ENCODE measurements around the gene RAB9B. TPM values are rescaled to one million over a fixed set of nuclear protein-coding genes. Genes with fewer than 3 reads are reported as not detected.

RAB9B gene, protein sequence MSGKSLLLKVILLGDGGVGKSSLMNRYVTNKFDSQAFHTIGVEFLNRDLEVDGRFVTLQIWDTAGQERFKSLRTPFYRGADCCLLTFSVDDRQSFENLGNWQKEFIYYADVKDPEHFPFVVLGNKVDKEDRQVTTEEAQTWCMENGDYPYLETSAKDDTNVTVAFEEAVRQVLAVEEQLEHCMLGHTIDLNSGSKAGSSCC
- 0.07 TPM in 1 of 2 replicates, not detected in the other for total RNA-seq

DNA sequence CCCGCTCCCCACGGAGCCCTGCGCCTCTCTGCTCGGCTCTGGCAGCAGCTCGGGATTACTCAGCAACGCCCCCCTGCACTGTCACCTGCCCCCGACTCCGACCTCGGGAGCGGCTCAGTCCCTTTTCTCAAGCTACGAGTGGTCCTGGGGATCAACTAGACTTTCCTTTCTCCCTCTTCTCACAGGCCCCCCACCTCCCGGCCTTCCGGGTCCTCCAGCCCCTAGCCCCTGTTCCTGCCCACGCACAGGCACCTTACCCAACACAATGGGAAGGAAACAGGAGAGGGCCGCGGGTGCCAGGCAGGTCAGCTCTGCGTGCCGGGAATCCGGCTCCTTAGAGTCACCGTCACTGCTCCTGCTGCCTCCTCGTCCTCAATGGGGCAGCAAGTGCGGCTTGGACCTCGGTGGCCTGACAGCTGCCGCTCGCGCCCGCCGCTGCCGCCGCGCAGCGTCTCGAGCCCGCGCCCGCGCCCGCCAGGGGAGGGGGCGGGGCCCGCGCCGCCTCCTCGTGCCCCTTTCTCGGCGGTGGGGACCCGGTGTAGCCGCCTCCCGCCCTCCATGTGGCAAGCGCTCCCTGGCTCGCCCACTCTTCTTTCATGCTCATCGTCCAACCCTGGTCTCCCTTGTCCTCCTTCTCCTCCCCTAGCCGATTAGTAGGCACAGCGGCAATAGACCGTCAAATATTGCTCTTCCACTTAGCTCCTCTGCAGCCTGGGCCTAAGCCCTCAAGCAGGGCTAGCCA lies at the start of gene RAB9B:
TSS of gene RAB9B (minus strand) at position 455 of the 742 bp plus-strand sequence. CDS start 6,473 bp downstream, outside the sequence.

DNA sequence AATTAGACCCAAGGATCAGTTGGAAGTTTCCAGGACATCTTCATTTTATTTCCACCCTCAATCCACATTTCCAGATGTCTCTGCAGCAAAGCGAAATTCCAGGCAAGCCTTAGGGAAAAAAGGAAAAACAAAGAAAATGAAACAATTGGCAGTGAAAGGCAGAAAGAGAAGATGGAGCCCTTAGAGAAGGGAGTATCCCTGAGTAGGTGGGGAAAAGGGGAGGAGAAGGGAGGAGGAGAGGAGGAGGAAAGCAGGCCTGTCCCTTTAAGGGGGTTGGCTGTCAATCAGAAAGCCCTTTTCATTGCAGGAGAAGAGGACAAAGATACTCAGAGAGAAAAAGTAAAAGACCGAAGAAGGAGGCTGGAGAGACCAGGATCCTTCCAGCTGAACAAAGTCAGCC lies 55.5 kb downstream of the RAB9B start, which contains the start of gene PLP1:
TSS of gene PLP1 (plus strand) at position 295 of the 400 bp plus-strand sequence. CDS start 156 bp downstream, outside the sequence.

Other genes starting within 250 kb of the RAB9B start
- gene TCEAL4, start 246.7 kb downstream of the RAB9B start, total RNA-seq = 40.3 and 49.5 TPM in 2 replicates
- 4.7 and 5.5 TPM in 2 replicates for gene TCEAL3, start 224.3 kb downstream of the RAB9B start, total RNA-seq
- 11.5 and 12.0 TPM in 2 replicates for gene TCEAL1, start 203.3 kb downstream of the RAB9B start, total RNA-seq
- gene MORF4L2, start 145.6 kb downstream of the RAB9B start, total RNA-seq = 272 and 449 TPM in 2 replicates
- not detected in 2 replicates for gene TMEM31, start 121.3 kb downstream of the RAB9B start, total RNA-seq
- not detected in 2 replicates for gene PLP1, start 55.4 kb downstream of the RAB9B start, total RNA-seq
- 0.34 and 2.1 TPM in 2 replicates for gene TMSB15B, start 130.4 kb upstream of the RAB9B start, total RNA-seq
- gene H2BW1, start 181.5 kb upstream of the RAB9B start, total RNA-seq = not detected in 2 replicates
- gene H2BW2, start 207.7 kb upstream of the RAB9B start, total RNA-seq = not detected in 2 replicates
- gene TMSB15C, start 244.0 kb upstream of the RAB9B start, total RNA-seq = 0.68 and 1.9 TPM in 2 replicates